Amniotic stem cell (primary cell): Measurements from ENCODE around the gene ZNF24.

Experiments used
- DNase-seq: peaks from one replicate; lab custom pipeline; 2025; lab: John Stamatoyannopoulos, UW

Gene ZNF24

GRCh38 chr18:35355140-35355618 is 11.0 kb upstream of the ZNF24 start:
- peak; percentile 58 for DNase-seq

DNA sequence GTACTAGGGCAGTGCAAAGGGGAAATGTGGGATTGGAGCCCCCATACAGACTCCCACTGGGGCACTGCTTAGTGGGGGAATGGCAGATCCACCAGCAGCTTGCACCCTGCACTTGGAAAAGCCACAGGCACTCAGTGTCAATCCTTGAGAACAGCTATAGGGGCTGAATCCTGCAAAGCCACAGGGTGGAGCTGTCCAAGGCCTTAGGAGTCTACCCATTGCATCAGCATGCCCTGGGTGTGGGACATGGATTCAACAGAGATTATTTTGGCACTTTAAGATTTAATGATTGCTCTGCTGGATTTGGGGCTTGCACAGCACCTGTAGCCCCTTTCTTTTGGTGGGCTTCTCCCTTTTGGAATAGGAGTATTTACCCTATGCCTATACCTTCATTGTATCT is 8.6 kb upstream of the ZNF24 start:
- DNase-seq: no peak

DNA sequence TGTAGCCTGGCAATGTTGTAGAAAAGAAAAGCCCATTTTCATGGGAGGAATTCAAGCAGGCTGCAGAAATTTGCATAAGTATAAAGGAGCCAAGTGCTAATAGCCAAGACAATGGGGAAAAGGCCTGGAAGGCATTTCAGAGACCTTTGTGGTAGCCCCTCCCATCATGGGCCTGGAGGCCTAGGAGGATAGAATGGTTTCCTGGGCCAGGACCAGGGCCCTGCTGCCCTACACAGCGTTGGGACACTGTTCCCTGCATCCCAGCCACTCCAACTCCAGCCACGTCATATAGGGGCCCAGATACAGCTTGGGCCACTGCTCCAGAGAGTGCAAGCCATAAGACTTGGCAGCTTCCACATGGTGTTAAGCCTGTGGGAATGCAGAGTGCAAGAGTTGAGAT is 8.1 kb upstream of the ZNF24 start:
- DNase-seq: no peak

GRCh38 chr18:35348001-35348400 is 3.8 kb upstream of the ZNF24 start:
- DNase-seq: no peak

GRCh38 chr18:35345950-35346349 is 1.7 kb upstream of the ZNF24 start:
- DNase-seq: no peak

- DNase-seq: no peak
Observed at GRCh38 chr18:35345460-35345921, 1.3 kb upstream of the ZNF24 start.

GRCh38 chr18:35344736-35345459 is 678 bp upstream of the ZNF24 start:
- no peak for DNase-seq

- DNase-seq: no peak
Observed at GRCh38 chr18:35343488-35343935, 708 bp downstream of the ZNF24 start.

GRCh38 chr18:35337286-35337685 is 6.9 kb downstream of the ZNF24 start:
- DNase-seq: no peak

DNA sequence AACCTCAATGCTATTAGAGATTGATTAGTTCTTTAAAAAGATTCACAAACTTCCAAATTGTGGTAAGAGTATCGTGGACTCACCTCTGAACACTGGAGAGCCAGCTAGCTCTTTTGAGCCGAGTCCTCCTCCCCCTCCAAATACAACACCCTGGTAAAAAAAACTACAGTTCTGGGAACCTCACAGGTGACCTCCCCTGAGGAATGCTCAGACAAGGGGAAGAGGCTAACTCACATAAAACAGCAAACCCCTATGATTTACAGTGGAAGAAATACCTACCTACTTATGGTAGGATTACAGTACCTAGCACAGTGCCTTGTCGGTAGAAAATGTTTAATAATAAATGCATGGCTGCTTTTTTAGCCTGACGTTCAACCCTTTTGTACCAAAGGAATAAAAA is 8.4 kb downstream of the ZNF24 start:
- DNase-seq: no peak

DNA sequence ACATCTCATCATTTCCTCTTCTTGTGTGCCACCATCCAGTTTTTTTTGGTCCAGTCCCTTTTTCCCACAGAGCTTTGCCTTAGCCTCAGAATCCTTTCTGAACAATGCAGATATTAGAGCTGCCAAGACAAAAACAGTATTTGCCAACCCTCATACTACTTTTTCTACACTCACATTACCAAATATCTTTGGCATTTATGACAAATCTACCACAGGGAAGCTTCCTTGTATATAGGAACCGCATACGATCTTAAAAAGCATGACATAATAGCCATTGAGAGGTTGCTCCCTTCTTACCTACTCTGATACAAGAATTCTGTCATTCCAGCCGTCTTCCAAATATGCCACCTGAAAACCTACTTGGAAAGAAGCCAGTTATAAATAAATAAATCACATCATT is 9.4 kb downstream of the ZNF24 start:
- no peak for DNase-seq

DNA sequence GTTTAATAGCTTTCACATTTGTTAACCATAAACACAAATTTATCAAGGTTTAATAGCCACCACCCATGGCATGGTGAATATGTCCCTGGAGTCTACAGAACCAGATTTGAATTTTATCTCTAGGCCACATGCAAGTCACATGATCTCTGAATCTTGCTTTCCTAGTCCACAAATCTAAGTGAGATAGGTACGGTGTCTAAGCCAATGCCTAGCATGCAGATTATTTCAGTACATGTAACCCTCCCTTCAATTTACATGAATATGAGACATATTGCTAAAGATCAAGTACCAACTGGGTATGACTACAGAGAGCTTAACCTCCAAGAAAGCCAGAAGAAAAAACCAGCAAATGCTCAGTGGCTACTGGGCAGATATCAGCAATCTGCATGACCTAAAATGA is 10.0 kb downstream of the ZNF24 start:
- DNase-seq: no peak

DNA sequence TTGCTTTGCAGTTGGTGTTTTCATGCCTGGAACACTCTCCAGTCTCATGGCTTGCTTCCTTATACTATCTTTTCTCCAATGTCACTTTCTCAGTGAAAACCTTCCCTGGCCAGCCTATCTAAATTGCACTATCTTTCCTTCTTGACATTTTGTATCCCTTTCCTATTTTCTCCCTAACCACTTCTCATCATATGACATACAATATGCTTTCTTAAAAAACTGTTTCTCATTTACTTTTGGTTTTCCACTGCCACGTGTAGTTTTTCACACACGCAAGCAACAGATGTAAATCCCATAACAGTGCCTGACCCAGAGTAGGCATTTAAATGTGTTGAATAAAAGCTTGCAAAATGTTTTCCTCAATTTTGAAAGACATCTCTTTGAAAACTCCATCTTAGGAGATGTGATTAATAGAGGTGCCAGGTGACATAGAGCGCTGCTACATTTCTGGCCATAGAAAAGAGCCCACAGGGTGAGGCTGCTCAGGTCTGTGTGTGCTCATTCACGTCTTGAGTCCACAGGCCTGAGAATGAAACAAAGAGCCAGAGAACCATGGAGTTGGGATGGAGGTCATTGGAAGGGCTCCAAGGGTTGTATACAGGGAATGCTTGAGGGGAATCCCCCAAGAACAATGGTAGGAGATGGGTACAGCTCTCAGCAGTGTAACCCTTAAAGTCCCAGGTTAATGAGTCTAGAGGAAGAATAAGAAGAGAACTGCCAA is 12.7 kb downstream of the ZNF24 start:
- no peak for DNase-seq

GRCh38 chr18:35328868-35329267 is 15.4 kb downstream of the ZNF24 start:
- no peak for DNase-seq

- no peak for DNase-seq
Observed at GRCh38 chr18:35326695-35327387, 17.4 kb downstream of the ZNF24 start.

GRCh38 chr18:35324926-35325655 is 19.1 kb downstream of the ZNF24 start:
- DNase-seq: no peak

- DNase-seq: no peak
Observed at GRCh38 chr18:35322486-35323458, 21.4 kb downstream of the ZNF24 start.

DNA sequence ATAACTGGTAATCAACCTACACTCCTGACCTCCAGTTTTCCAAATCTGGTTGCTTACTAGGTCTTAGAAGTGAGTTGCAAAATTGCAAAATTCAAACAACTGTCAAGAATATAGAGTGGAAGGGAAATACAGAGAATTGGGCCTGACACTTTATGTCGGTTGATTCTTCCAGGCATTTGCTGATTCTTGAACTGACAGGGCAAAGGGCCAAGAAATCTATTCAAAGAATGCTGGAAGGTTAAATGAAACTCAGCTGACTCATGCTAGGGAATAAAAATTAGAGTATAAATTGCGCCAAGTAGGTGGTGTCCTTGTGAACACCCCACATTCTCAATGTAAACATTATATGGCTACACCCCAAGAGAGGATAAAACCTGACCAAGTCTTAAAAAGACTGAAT is 32.7 kb downstream of the ZNF24 start:
- DNase-seq: no peak

- DNase-seq: no peak
Observed at GRCh38 chr18:35306588-35307250, 37.5 kb downstream of the ZNF24 start.

DNA sequence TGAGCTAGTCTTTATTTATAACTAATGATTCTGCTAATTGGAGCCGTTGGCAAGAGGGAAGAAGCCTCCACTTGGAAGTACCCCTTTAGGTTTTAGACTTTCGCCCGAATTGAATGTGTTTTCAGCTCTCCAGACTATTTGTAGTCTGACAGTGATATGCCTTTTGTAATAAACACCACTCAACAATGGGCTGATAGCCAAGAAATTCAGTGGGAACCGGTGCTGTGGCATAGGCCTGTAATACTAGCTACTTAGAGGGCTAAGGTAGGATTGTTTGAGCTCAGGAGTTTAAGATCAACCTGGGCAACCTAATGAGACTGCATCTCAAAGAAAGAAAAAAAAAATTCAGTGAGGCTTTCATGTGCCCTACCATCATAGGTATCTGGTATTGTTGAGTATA is 40.6 kb downstream of the ZNF24 start:
- no peak for DNase-seq
